Measurements from ENCODE around the gene VN1R2. TPM values are rescaled to one million over a fixed set of nuclear protein-coding genes. Genes with fewer than 3 reads are reported as not detected.
"Not testable (repeated sequence)": the region's sequence is repeated elsewhere in the genome, so short reads cannot be mapped to it uniquely, and the experiment has no call there.

VN1R2 gene
- total and polyA plus RNA-seq, 12 donors: not detected

DNA sequence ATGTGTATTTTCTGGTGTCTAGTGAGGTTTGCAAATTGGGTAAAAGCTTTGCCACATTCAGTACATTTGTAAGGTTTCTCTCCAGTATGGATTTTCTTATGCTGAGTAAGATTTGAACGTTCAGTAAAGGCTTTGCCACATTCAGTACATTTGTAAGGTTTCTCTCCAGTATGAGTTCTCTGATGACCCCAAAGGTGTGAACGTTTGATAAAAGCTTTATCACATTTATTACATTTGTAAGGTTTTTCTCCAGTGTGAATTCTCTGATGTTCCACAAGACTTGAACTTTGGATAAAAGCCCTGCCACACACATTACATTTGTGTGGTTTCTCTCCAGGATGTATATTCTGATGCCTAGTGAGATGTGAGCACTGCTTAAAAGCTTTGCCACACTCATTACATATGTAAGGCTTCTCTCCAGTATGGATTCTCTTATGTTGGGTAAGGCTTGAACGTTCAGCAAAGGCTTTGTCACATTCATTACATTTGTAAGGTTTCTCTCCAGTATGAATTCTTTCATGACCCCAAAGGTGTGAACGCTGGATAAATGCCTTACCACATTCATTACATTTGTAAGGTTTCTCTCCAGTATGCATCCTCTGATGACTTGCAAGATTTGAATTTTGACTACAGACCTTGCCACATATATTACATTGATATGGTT is 20.8 kb upstream of the VN1R2 start:
- TF ChIP-seq, protein P1, sequence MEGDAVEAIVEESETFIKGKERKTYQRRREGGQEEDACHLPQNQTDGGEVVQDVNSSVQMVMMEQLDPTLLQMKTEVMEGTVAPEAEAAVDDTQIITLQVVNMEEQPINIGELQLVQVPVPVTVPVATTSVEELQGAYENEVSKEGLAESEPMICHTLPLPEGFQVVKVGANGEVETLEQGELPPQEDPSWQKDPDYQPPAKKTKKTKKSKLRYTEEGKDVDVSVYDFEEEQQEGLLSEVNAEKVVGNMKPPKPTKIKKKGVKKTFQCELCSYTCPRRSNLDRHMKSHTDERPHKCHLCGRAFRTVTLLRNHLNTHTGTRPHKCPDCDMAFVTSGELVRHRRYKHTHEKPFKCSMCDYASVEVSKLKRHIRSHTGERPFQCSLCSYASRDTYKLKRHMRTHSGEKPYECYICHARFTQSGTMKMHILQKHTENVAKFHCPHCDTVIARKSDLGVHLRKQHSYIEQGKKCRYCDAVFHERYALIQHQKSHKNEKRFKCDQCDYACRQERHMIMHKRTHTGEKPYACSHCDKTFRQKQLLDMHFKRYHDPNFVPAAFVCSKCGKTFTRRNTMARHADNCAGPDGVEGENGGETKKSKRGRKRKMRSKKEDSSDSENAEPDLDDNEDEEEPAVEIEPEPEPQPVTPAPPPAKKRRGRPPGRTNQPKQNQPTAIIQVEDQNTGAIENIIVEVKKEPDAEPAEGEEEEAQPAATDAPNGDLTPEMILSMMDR (IDR thresholded peaks at IDR 0.05): no peak
- TF ChIP-seq POLR2A (IDR thresholded peaks at IDR 0.05): no peak
- H3K4me1 ChIP-seq (replicated peaks in 1 of 2): no peaks in the 10 kb centered on the region
- no peak overlapping the region for H3K27ac ChIP-seq
- no peak for DNase-seq
- no peaks in the 10 kb centered on the region for H3K27me3 ChIP-seq
- H3K36me3 ChIP-seq (replicated peaks in 1 of 2): no peaks in the 10 kb centered on the region
- peaks cover 3 to 91% (median 34%) of the 10 kb centered on the region in 3 donors for H3K9me3 ChIP-seq (replicated peaks in 1 of 3)
- WGBS, 4 donors: 92 to 95% (median 94%) methylated on average over 4 of the region's 4 CpGs
- no peak overlapping the region for H3K4me3 ChIP-seq
- intact Hi-C loops (cut with DNase I): no loop called here

DNA sequence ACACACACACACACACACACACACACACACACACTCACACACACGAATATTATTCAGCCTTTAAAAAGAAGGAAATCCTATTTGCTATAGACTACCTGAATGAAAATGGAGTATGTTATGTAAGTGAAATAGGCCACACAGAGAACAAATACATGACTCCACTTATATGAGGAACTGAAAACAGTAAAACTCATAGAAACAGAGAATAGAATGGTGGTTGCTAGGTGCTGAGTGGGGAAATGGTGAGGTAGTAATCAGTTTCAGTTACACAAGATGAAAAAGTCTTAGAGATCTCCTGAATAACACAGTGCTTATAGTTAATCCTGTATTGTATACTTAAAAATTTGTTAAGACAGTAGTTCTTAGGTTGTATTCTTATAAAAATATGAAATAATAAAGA is 11.6 kb upstream of the VN1R2 start:
- no peaks in the 10 kb centered on the region for H3K27me3 ChIP-seq
- H3K9me3 ChIP-seq (replicated peaks in 1 of 3): peaks cover 0 to 58% (median 30%) of the 10 kb centered on the region in 3 donors
- no peak overlapping the region for H3K27ac ChIP-seq
- no peak for DNase-seq
- H3K36me3 ChIP-seq (replicated peaks in 1 of 2): peaks cover 0 to 14% of the 10 kb centered on the region in 2 donors
- intact Hi-C loops (cut with DNase I): no loop called here
- TF ChIP-seq POLR2A (IDR thresholded peaks at IDR 0.05): no peak
- TF ChIP-seq, protein P1 (IDR thresholded peaks at IDR 0.05): no peak
- 70 to 88% (median 79%) methylated on average over 1 of the region's 1 CpG for WGBS, 4 donors
- H3K4me1 ChIP-seq (replicated peaks in 1 of 2): no peaks in the 10 kb centered on the region
- no peak overlapping the region for H3K4me3 ChIP-seq

GRCh38 chr19:53254411-53255341 is 3.4 kb upstream of the VN1R2 start, which contains the start of gene ZNF677:
Gene ZNF677 (minus strand): TSS chr19:53254873. CDS start chr19:53251550, 3,323 bp downstream.
- intact Hi-C loops (cut with DNase I): no loop called here
- WGBS, 4 donors: 1 to 6% (median 3%) methylated on average over 28 to 72 of the region's 72 CpGs

GRCh38 chr19:53267623-53268022 is 9.5 kb downstream of the VN1R2 start, which contains the start of gene VN1R4:
Gene VN1R4 (minus strand): TSS chr19:53267723. CDS start chr19:53267665, 58 bp downstream.
- H3K4me3 ChIP-seq; intact Hi-C loops (cut with DNase I); H3K27ac ChIP-seq; DNase-seq; H3K36me3 ChIP-seq (replicated peaks in 1 of 2); H3K27me3 ChIP-seq; H3K4me1 ChIP-seq (replicated peaks in 1 of 2); H3K9me3 ChIP-seq (replicated peaks in 1 of 3): not testable (repeated sequence)
- 77 to 89% (median 83%) methylated on average over 2 to 4 of the region's 5 CpGs for WGBS, 4 donors

More at GRCh38 chr19:53254411-53255341, 3.4 kb upstream of the VN1R2 start, which contains the start of gene ZNF677:
- Histone ChIP-seq H3K9me3 (replicated peaks in 1 of 3) (no peaks in the 10 kb centered on the region), H3K4me3 (peak within 1 kb of the TSS; percentile 46 to 90 (median 74)), H3K36me3 (replicated peaks in 1 of 2) (peaks cover 0 to 15% of the 10 kb centered on the region in 2 donors), H3K27me3 (no peaks in the 10 kb centered on the region), H3K27ac (peak within 1 kb of the TSS in 3 of 5 donors; percentile 56 to 80 (median 76)), H3K4me1 (replicated peaks in 1 of 2) (peaks cover 5 to 8% of the 10 kb centered on the region in 2 donors)
- peak; percentile 89 to 95 (median 94) for DNase-seq
- TF ChIP-seq POLR2A (IDR thresholded peaks at IDR 0.05): peak in 1 of 2 donors; percentile 65
- TF ChIP-seq, protein P1 (IDR thresholded peaks at IDR 0.05): no peak

GRCh38 chr19:53269861-53270260 is 11.8 kb downstream of the VN1R2 start:
- DNase-seq; intact Hi-C loops (cut with DNase I); H3K27me3 ChIP-seq; H3K9me3 ChIP-seq (replicated peaks in 1 of 3); H3K4me1 ChIP-seq (replicated peaks in 1 of 2); H3K4me3 ChIP-seq; H3K36me3 ChIP-seq (replicated peaks in 1 of 2); H3K27ac ChIP-seq: not testable (repeated sequence)
- WGBS, 4 donors: 69 to 95% (median 92%) methylated on average over 4 to 27 of the region's 27 CpGs

Measured in adrenal gland (tissue), 12 donors.